Measurements from ENCODE around the gene SORCS1. TPM values are rescaled to one million over a fixed set of nuclear protein-coding genes. Genes with fewer than 3 reads are reported as not detected.

The SORCS1 gene
- total and polyA plus RNA-seq, 2 of the 8 experiments (the other 6 are each of a cell fraction or from before 2014, with no cell fraction given): 4.1 to 4.6 TPM

- no peak overlapping the region for H2BK120ac ChIP-seq (replicated peaks; ENCODE audit: low read depth, low read length)
- POLR2A ChIA-PET (ENCODE audit: partially characterized antibody): no interaction called here
Observed at GRCh38 chr10:106826716-106827115, 337.8 kb downstream of the SORCS1 start.

More at GRCh38 chr10:106826716-106827115, 337.8 kb downstream of the SORCS1 start:
- Histone ChIP-seq H2BK15ac (ENCODE audit: low read length) (no peak overlapping the region), H3K27ac (ENCODE audit: low read depth, low read length) (no peak overlapping the region), H2BK20ac (ENCODE audit: low read length) (no peak overlapping the region), H3K18ac (ENCODE audit: extremely low read depth, low read length) (no peak overlapping the region), H2BK12ac (ENCODE audit: low read depth, low read length) (no peak overlapping the region), H3K79me1 (ENCODE audit: low read depth, low read length) (no peaks in the 10 kb centered on the region), H2AFZ (ENCODE audit: low read length) (no peak overlapping the region), H3K4me2 (ENCODE audit: insufficient read depth in 1 of 2, low read depth in 2 of 2, low read length in 2 of 2) (no peak overlapping the region), H3K79me2 (ENCODE audit: control insufficient read depth in 1 of 2, insufficient read depth in 2 of 2, low read length in 2 of 2) (no peaks in the 10 kb centered on the region), H3K23ac (ENCODE audit: insufficient read length) (no peak overlapping the region), H3K56ac (replicated peaks; ENCODE audit: insufficient read length, low read depth, low read length) (no peak overlapping the region), H4K91ac (replicated peaks; ENCODE audit: insufficient read length, low read length) (no peak overlapping the region), H4K8ac (ENCODE audit: extremely low read depth, insufficient read depth, low read length) (no peak overlapping the region), H3K4me1 (replicated peaks in 1 of 4; ENCODE audit: control insufficient read depth in 3 of 4, insufficient read depth in 4 of 4, low read length in 3 of 4) (peaks cover 0 to 3% (median 0%) of the 10 kb centered on the region in 4 experiments; a peak in 1 of 7 replicates), H3K9ac (replicated peaks in 1 of 4; ENCODE audit: extremely low read depth in 1 of 4, low read depth in 3 of 4, low read length in 3 of 4) (peak overlapping the region in 1 of 4 experiments; percentile 34; a peak in 1 of 7 replicates), H3K4me3 (ENCODE audit: extremely low read depth in 1 of 4, insufficient read depth in 2 of 4, low read depth in 3 of 4, low read length in 4 of 4) (no peak overlapping the region), H3K36me3 (ENCODE audit: control insufficient read depth in 2 of 4, insufficient read depth in 4 of 4, low read length in 3 of 4) (no peaks in the 10 kb centered on the region), H2BK5ac (ENCODE audit: low read depth, low read length) (no peak overlapping the region), H4K20me1 (replicated peaks in 1 of 2; ENCODE audit: control insufficient read depth in 1 of 2, insufficient read depth in 2 of 2, low read length in 2 of 2) (no peaks in the 10 kb centered on the region), H2AK5ac (ENCODE audit: low read depth, low read length) (no peak overlapping the region), H3K14ac (ENCODE audit: insufficient read length) (no peak overlapping the region), H3K27me3 (replicated peaks in 1 of 4; ENCODE audit: control insufficient read depth in 3 of 4, extremely low read depth in 1 of 4, insufficient read depth in 3 of 4, low read length in 3 of 4) (no peaks in the 10 kb centered on the region), H3K9me3 (ENCODE audit: insufficient read depth in 2 of 2, low read depth in 1 of 2, low read length in 1 of 2) (no peaks in the 10 kb centered on the region), H3K4ac (replicated peaks; ENCODE audit: insufficient read length, low read depth, low read length) (no peak overlapping the region), H3K23me2 (ENCODE audit: low read depth, low read length) (no peaks in the 10 kb centered on the region), H4K5ac (ENCODE audit: insufficient read length, low read depth, low read length) (no peak overlapping the region)
- DNase-seq (ENCODE audit: low read depth in 1 of 2, low spot score in 2 of 2): no peak
- WGBS, 2 experiments (ENCODE audit: extremely low coverage in 1 of 2, insufficient coverage in 1 of 2, insufficient read length in 1 of 2, insufficient replicate concordance in 2 of 2, low coverage in 1 of 2, low lambda C conversion rate in 2 of 2, missing lambda C conversion rate in 1 of 2): 75% methylated on average over 1 of the region's 1 CpG; no CpG with 5 or more reads in 1 of the 2 experiments
- CTCF ChIA-PET (ENCODE audit: partially characterized antibody): interaction anchor here (0.9 to 1.5 kb wide), 2 partner anchors 38 to 115 kb away, joined by 3 to 5 read pairs; no protein-coding TSS in a partner anchor
- FAIRE-seq: no peak
